HepG2 (cell line): ENCODE measurements around the gene PANK3. TPM values are rescaled to one million over a fixed set of nuclear protein-coding genes. Genes with fewer than 3 reads are reported as not detected.

Experiments used
- ATAC-seq: fragments of 200-7000 bp; cut with Tn5 transposase; 3 replicates; pipeline ENCODE4 v1.9.1; 2020; ENCODE audit warnings: mild to moderate bottlenecking, moderate library complexity
- BruUV-seq: library from RNA; stranded (reverse); fragments of 400-500 nt; replicated peaks from 2 replicates; lab custom pipeline; 2021; lab: Mats Ljungman, UMichigan
- CTCF ChIA-PET: fragments of 300-600 bp; formaldehyde crosslinking; extraction: SDS; loops from one replicate; lab custom pipeline; 2021; ENCODE audit warnings: low total read pairs, inconsistent platforms, low intra/inter-chr PET ratio; lab: Yijun Ruan, JAX
- POLR2A ChIA-PET: fragments of 350-600 bp; sonication (Branson Sonifier 250); formaldehyde crosslinking; loops from one replicate; lab custom pipeline; 2020; ENCODE audit warnings: antibody characterized with exemption, inconsistent platforms; lab: Yijun Ruan, JAX
- DNase-seq: peaks from one replicate; pipeline ENCODE4 v3.0.0-alpha.2; 2015; ENCODE audit warnings: low spot score
- FAIRE-seq: peaks from 3 replicates; lab custom pipeline; 2011; peaks lifted over from hg19 to GRCh38; lab: Jason Lieb, UNC
- H2AFZ ChIP-seq: one replicate; pipeline ENCODE4 v1.6.1; 2011; ENCODE audit warnings: low read length, inconsistent platforms
- H3K27ac ChIP-seq: fragments of 300-600 bp; 3 replicates; pipeline ENCODE4 v1.8.0; 2011; ENCODE audit warnings: mixed run types, mild to moderate bottlenecking, mixed read lengths, low read length, inconsistent platforms; ENCODE audit not compliant: insufficient read depth; ENCODE audit errors: extremely low read length
- H3K27me3 ChIP-seq, 2 experiments: fragments of 200-600 bp in 1 of 2; 2 replicates in 1 of 2; 3 replicates in 1 of 2; pipeline versions ENCODE4 v1.6.0 to v1.8.0; 2011; ENCODE audit warnings: low read length in 2 of 2, mild to moderate bottlenecking in 2 of 2, moderate library complexity in 2 of 2, inconsistent platforms in 1 of 2; ENCODE audit not compliant: insufficient read depth in 2 of 2, control insufficient read depth in 1 of 2
- H3K36me3 ChIP-seq, 2 experiments: fragments of 200-600 bp in 1 of 2; replicated peaks in 1 of 2; 2 replicates in 1 of 2; 3 replicates in 1 of 2; pipeline versions ENCODE4 v1.5.1 to v1.8.0; 2011; ENCODE audit warnings: low read length in 2 of 2, inconsistent platforms in 1 of 2; ENCODE audit not compliant: insufficient read depth in 2 of 2, control insufficient read depth in 1 of 2
- H3K4me1 ChIP-seq: 2 replicates; pipeline ENCODE4 v1.5.1; 2012; ENCODE audit warnings: low read length, inconsistent platforms; ENCODE audit not compliant: insufficient read depth
- H3K4me2 ChIP-seq: 2 replicates; pipeline ENCODE4 v1.6.0; 2011; ENCODE audit warnings: low read depth, low read length, inconsistent platforms
- H3K4me3 ChIP-seq, 3 experiments: fragments of 200-600 bp in 1 of 3; sonication (generic), shearing (Covaris generic) in 1 of 3; replicated peaks in 1 of 3; 2 replicates each; pipeline ENCODE4 v1.5.1; 2011 to 2016; ENCODE audit warnings: low read length in 3 of 3, inconsistent platforms in 2 of 3, low read depth in 2 of 3, mild to moderate bottlenecking in 2 of 3, control low read depth in 1 of 3, mixed read lengths in 1 of 3; ENCODE audit not compliant: insufficient read depth in 1 of 3
- H3K79me2 ChIP-seq: one replicate; pipeline ENCODE4 v1.6.1; 2011; ENCODE audit warnings: low read length, inconsistent platforms; ENCODE audit not compliant: insufficient read depth
- H3K9ac ChIP-seq: 2 replicates; pipeline ENCODE4 v1.6.0; 2011; ENCODE audit warnings: mild to moderate bottlenecking, low read depth, low read length, inconsistent platforms; ENCODE audit not compliant: insufficient read depth
- H3K9me3 ChIP-seq: 2 replicates; pipeline ENCODE4 v1.5.1; 2012; ENCODE audit warnings: mild to moderate bottlenecking, low read length
- H4K20me1 ChIP-seq: 2 replicates; pipeline ENCODE4 v1.6.0; 2011; ENCODE audit warnings: inconsistent platforms, mild to moderate bottlenecking, low read length, moderate library complexity; ENCODE audit not compliant: insufficient read depth
- BCL6 ChIP-seq: IDR thresholded peaks from 2 replicates; pipeline ENCODE4 v1.6.1; 2016; ENCODE audit warnings: missing genetic modification reagents, missing compliant biosample characterization
- KMT2B ChIP-seq: IDR thresholded peaks from 2 replicates; pipeline ENCODE4 v1.6.1; 2016; ENCODE audit warnings: missing genetic modification reagents, missing compliant biosample characterization
- ZNF33B ChIP-seq: sonication (generic); formaldehyde crosslinking; IDR thresholded peaks from 2 replicates; pipeline ENCODE4 v1.5.1; 2020; ENCODE audit warnings: mild to moderate bottlenecking, missing genetic modification reagents
- ZSCAN9 ChIP-seq: IDR thresholded peaks from 2 replicates; pipeline ENCODE4 v1.6.1; 2016; ENCODE audit warnings: borderline replicate concordance
- WGBS: methylation state at CpG from one replicate; pipeline ENCODE4 v1.1.6; 2017; ENCODE audit warnings: low lambda C conversion rate; 5-methylcytosine and 5-hydroxymethylcytosine counted together
- in situ Hi-C: cut with HindIII; loops from 2 replicates; pipeline ENCODE4 v1.10.0; 2017; ENCODE audit warnings: low pct_unique_long_range_greater_than_20kb; ENCODE audit not compliant: extremely low pct_ligation_motif_present
- intact Hi-C: fragments of 100-400 bp; cut with micrococcal nuclease; formaldehyde crosslinking; loops from one replicate; pipeline ENCODE4 v1.10.0; 2022; ENCODE audit not compliant: unreplicated experiment
- polyA plus RNA-seq, 8 experiments: library from polyadenylated mRNA; depleted of rRNA in 3 of 8; stranded (reverse) in 7 of 8; unstranded in 1 of 8; fragments of >200 nt; fragmentation: Illumina TruSeq in 4 of 8; extraction: Trizol in 4 of 8; gene quantifications; 2 replicates each; pipeline versions ENCODE4 v1.2.1 to v1.2.3, GENCODE V29; 2011 to 2016; ENCODE audit warnings: low read depth in 4 of 8, missing spikeins in 1 of 8, mixed read lengths in 1 of 8; ENCODE audit not compliant: insufficient read depth in 1 of 8
- total RNA-seq, 5 experiments: library from RNA; depleted of rRNA; stranded (reverse); fragments of >200 nt; fragmentation: Illumina TruSeq; extraction: Trizol; gene quantifications; 2 replicates each; pipeline ENCODE4 v1.2.3, GENCODE V29; 2016; ENCODE audit warnings: low read depth in 1 of 5
- TF ChIP-seq, protein P1 (sequence below): sonication (generic); formaldehyde crosslinking; IDR thresholded peaks from 2 replicates; pipeline ENCODE4 v1.8.0; 2022; ENCODE audit warnings: mild to moderate bottlenecking, missing genetic modification reagents, moderate library complexity
- TF ChIP-seq, protein P2 (sequence below): sonication (generic); formaldehyde crosslinking; IDR thresholded peaks from one replicate; pipeline ENCODE4 v1.5.1; 2020; ENCODE audit warnings: mild to moderate bottlenecking, missing genetic modification reagents; ENCODE audit errors: not compliant biosample characterization

Gene PANK3
- total and polyA plus RNA-seq, 2 of the 13 experiments (the other 11 are each of a cell fraction or from before 2014, with no cell fraction given), result 26.9 to 69.5 TPM

DNA sequence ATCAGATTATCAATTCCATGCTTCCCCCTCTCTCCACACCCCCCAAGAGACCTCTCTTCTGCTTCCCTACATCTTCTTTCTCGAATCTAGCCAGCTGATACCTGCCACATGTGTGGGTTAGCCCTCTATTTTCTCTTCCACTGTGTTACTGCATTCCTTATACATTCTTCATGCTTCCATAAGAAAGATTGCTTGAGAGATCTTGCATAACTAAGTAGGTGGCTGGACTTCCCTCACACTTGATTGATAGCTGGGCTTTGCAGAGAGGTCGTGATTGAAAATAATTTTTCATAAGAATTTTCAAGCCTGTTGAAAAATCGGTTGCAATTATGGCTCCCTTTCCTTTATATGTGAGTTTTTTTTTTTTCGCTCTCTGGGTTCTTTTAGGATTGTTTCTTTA, 33.0 kb upstream of the PANK3 start:
- no TSS peak for BruUV-seq
- CTCF ChIA-PET, result no interaction called here
- H3K27ac ChIP-seq, result no peak overlapping the region
- POLR2A ChIA-PET, result interaction anchor here (1.3 to 1.5 kb wide), 2 partner anchors 12 to 32 kb away, joined by 3 to 4 read pairs; no protein-coding TSS in a partner anchor
- in situ Hi-C loops, result no loop called here
- H2AFZ ChIP-seq, result no peak overlapping the region
- intact Hi-C loops, result loop anchor here (2.0 kb wide), 1 partner anchor 19 kb away; no protein-coding TSS in a partner anchor
- H3K4me2 ChIP-seq, result no peak overlapping the region
- no peak for TF ChIP-seq BCL6 (CRISPR knock-in tag)
- no peak for TF ChIP-seq KMT2B (CRISPR knock-in tag)
- TF ChIP-seq ZSCAN9 (CRISPR knock-in tag), result no peak
- TF ChIP-seq, protein P1, sequence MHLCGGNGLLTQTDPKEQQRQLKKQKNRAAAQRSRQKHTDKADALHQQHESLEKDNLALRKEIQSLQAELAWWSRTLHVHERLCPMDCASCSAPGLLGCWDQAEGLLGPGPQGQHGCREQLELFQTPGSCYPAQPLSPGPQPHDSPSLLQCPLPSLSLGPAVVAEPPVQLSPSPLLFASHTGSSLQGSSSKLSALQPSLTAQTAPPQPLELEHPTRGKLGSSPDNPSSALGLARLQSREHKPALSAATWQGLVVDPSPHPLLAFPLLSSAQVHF (CRISPR knock-in tag), result no peak
- TF ChIP-seq, protein P2, sequence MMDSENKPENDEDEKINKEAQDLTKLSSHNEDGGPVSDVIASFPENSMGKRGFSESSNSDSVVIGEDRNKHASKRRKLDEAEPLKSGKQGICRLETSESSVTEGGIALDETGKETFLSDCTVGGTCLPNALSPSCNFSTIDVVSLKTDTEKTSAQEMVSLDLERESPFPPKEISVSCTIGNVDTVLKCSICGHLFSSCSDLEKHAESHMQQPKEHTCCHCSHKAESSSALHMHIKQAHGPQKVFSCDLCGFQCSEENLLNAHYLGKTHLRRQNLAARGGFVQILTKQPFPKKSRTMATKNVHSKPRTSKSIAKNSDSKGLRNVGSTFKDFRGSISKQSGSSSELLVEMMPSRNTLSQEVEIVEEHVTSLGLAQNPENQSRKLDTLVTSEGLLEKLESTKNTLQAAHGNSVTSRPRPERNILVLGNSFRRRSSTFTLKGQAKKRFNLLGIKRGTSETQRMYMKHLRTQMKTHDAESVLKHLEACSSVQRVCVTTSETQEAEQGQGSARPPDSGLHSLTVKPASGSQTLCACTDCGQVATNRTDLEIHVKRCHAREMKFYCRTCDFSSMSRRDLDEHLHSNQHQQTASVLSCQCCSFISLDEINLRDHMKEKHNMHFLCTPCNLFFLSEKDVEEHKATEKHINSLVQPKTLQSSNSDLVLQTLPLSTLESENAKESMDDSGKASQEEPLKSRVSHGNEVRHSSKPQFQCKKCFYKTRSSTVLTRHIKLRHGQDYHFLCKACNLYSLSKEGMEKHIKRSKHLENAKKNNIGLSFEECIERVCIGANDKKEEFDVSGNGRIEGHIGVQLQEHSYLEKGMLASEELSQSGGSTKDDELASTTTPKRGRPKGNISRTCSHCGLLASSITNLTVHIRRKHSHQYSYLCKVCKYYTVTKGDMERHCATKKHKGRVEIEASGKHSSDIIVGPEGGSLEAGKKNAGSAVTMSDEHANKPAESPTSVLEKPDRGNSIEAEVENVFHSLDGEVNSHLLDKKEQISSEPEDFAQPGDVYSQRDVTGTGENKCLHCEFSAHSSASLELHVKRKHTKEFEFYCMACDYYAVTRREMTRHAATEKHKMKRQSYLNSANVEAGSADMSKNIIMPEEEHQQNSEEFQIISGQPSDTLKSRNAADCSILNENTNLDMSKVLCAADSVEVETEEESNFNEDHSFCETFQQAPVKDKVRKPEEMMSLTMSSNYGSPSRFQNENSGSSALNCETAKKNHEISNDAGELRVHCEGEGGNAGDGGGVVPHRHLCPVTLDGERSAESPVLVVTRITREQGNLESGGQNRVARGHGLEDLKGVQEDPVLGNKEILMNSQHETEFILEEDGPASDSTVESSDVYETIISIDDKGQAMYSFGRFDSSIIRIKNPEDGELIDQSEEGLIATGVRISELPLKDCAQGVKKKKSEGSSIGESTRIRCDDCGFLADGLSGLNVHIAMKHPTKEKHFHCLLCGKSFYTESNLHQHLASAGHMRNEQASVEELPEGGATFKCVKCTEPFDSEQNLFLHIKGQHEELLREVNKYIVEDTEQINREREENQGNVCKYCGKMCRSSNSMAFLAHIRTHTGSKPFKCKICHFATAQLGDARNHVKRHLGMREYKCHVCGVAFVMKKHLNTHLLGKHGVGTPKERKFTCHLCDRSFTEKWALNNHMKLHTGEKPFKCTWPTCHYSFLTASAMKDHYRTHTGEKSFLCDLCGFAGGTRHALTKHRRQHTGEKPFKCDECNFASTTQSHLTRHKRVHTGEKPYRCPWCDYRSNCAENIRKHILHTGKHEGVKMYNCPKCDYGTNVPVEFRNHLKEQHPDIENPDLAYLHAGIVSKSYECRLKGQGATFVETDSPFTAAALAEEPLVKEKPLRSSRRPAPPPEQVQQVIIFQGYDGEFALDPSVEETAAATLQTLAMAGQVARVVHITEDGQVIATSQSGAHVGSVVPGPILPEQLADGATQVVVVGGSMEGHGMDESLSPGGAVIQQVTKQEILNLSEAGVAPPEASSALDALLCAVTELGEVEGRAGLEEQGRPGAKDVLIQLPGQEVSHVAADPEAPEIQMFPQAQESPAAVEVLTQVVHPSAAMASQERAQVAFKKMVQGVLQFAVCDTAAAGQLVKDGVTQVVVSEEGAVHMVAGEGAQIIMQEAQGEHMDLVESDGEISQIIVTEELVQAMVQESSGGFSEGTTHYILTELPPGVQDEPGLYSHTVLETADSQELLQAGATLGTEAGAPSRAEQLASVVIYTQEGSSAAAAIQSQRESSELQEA (CRISPR knock-in tag), result no peak
- TF ChIP-seq ZNF33B (CRISPR knock-in tag), result no peak
- no peak for ATAC-seq
- no peak overlapping the region for H3K4me3 ChIP-seq
- H4K20me1 ChIP-seq, result no peaks in the 10 kb centered on the region
- no peak for DNase-seq
- no peak overlapping the region for H3K9ac ChIP-seq
- no peak for FAIRE-seq
- H3K27me3 ChIP-seq, result no peaks in the 10 kb centered on the region
- no peaks in the 10 kb centered on the region for H3K9me3 ChIP-seq
- no peaks in the 10 kb centered on the region for H3K79me2 ChIP-seq
- 64% methylated on average over 4 of the region's 4 CpGs for WGBS
- H3K36me3 ChIP-seq, result no peaks in the 10 kb centered on the region
- peaks cover 44% of the 10 kb centered on the region for H3K4me1 ChIP-seq
